K562 (cell line): Measurements from ENCODE around the gene MRPS18B. TPM values are rescaled to one million over a fixed set of nuclear protein-coding genes. Genes with fewer than 3 reads are reported as not detected.

ENCODE experiments used
- BRD4 ChIP-seq: fragments of 200-600 bp; sonication (generic); IDR thresholded peaks from 2 replicates; pipeline ENCODE4 v1.6.1; 2017; ENCODE audit warnings: inconsistent platforms
- GTF2E2 ChIP-seq: fragments of 200-800 bp; sonication (Bioruptor generic); IDR thresholded peaks from 2 replicates; pipeline ENCODE4 v1.6.1; 2016; ENCODE audit warnings: missing genetic modification characterization, missing compliant biosample characterization
- TAF9B ChIP-seq: fragments of 450-650 bp; IDR thresholded peaks from 2 replicates; pipeline ENCODE4 v1.6.1; 2018; ENCODE audit warnings: mild to moderate bottlenecking; ENCODE audit not compliant: partially characterized antibody
- UBTF ChIP-seq, 2 experiments: IDR thresholded peaks; 2 replicates each; pipeline ENCODE4 v1.6.1; 2012; ENCODE audit warnings: improper control_type of control experiment in 2 of 2, low read depth in 2 of 2, low read length in 2 of 2, borderline replicate concordance in 1 of 2
- polyA plus RNA-seq, 8 experiments: library from polyadenylated mRNA; depleted of rRNA in 4 of 8; stranded (reverse) in 5 of 8; unstranded in 3 of 8; fragments of >200 nt; fragmentation: Nextera tagmentation in 2 of 8; fragmentation: Illumina TruSeq in 1 of 8; extraction: Ambion mirVana in 2 of 8; extraction: Trizol in 1 of 8; gene quantifications; 2 replicates each; pipeline versions ENCODE4 v1.2.1 to v1.2.3, GENCODE V29; 2011 to 2014; ENCODE audit warnings: inconsistent platforms in 1 of 8, missing spikeins in 1 of 8
- total RNA-seq, 7 experiments: library from RNA; depleted of rRNA in 6 of 7; stranded (reverse); fragments of >200 nt in 6 of 7; fragmentation: Illumina TruSeq in 2 of 7; extraction: Trizol in 2 of 7; gene quantifications; 2 replicates each; pipeline versions ENCODE4 v1.2.1 to v1.2.3, GENCODE V29; 2011 to 2021; ENCODE audit warnings: low replicate concordance in 1 of 7
- TF ChIP-seq, protein P1 (sequence below), 3 experiments: fragments of 200-800 bp in 1 of 3; sonication (Bioruptor generic) in 1 of 3; sonication (generic) in 1 of 3; formaldehyde crosslinking in 1 of 3; IDR thresholded peaks; 2 replicates each; pipeline versions ENCODE4 v1.6.1 to v1.8.0; 2016 to 2022; ENCODE audit warnings: mild to moderate bottlenecking in 2 of 3, missing compliant biosample characterization in 2 of 3, missing genetic modification characterization in 2 of 3, missing genetic modification reagents in 1 of 3

The MRPS18B gene
- total and polyA plus RNA-seq, 9 of the 15 experiments (the other 6 are each of a cell fraction or from before 2014, with no cell fraction given) = 132 to 383 (median 178) TPM

GRCh38 chr6:30646450-30647241 is 29.0 kb downstream of the MRPS18B start, which contains the start of gene C6orf136 (continued):
- TF ChIP-seq GTF2E2 (tag) (no peak), TAF9B (no peak), BRD4 (no peak; the same call in 1 of the 2 replicates), UBTF (IDR thresholded peaks at IDR 0.05; ENCODE audit: borderline replicate concordance in 1 of 2, low read depth in 2 of 2, low read length in 2 of 2) (peak in 1 of 2 experiments; percentile 19; a peak in 1 of 4 replicates)
- TF ChIP-seq, protein P1, sequence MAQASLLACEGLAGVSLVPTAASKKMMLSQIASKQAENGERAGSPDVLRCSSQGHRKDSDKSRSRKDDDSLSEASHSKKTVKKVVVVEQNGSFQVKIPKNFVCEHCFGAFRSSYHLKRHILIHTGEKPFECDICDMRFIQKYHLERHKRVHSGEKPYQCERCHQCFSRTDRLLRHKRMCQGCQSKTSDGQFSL (CRISPR knock-in tag; IDR thresholded peaks at IDR 0.05) = peak; percentile 98
- TF ChIP-seq, protein P1 (tag; IDR thresholded peaks at IDR 0.05) = peak in 1 of 2 experiments; percentile 96; a peak in 2 of 4 replicates
- TF ChIP-seq, all 486 proteins: peak for 48
